ENCODE results near the gene STON1.
"Not testable (repeated sequence)": the region's sequence is repeated elsewhere in the genome, so short reads cannot be mapped to it uniquely, and the experiment has no call there.

The STON1 gene

GRCh38 chr2:48508461-48509124 lies 21.4 kb upstream of the STON1 start:
- no peaks in the 10 kb centered on the region for H3K9me3 ChIP-seq (ENCODE audit: control insufficient read depth in 1 of 2, low read length in 2 of 2)
- H3K4me3 ChIP-seq (ENCODE audit: low read depth in 1 of 2, low read length in 2 of 2) = no peak overlapping the region
- H3K9ac ChIP-seq (ENCODE audit: low read depth in 1 of 2, low read length in 2 of 2) = peak overlapping the region in 1 of 2 donors; percentile 25
- H3K27me3 ChIP-seq (ENCODE audit: control insufficient read depth in 1 of 2, insufficient read depth in 2 of 2, low read length in 2 of 2) = no peaks in the 10 kb centered on the region
- peaks cover 8 to 9% of the 10 kb centered on the region in 2 donors for H3K4me1 ChIP-seq (ENCODE audit: control insufficient read depth in 1 of 2, insufficient read depth in 2 of 2, low read length in 2 of 2)
- H3K27ac ChIP-seq (ENCODE audit: low read depth, low read length) = no peak overlapping the region
- peaks cover 15 to 43% of the 10 kb centered on the region in 2 donors for H3K36me3 ChIP-seq (ENCODE audit: control insufficient read depth in 1 of 2, insufficient read depth in 2 of 2, low read length in 2 of 2)

GRCh38 chr2:48510329-48510728 lies 19.6 kb upstream of the STON1 start:
- peaks cover 15 to 43% of the 10 kb centered on the region in 2 donors for H3K36me3 ChIP-seq (ENCODE audit: control insufficient read depth in 1 of 2, insufficient read depth in 2 of 2, low read length in 2 of 2)
- H3K27ac ChIP-seq (ENCODE audit: low read depth, low read length) = no peak overlapping the region

GRCh38 chr2:48511849-48512470 lies 18.0 kb upstream of the STON1 start:
- Histone ChIP-seq H3K4me3 (ENCODE audit: low read depth in 1 of 2, low read length in 2 of 2) (no peak overlapping the region), H3K36me3 (ENCODE audit: control insufficient read depth in 1 of 2, insufficient read depth in 2 of 2, low read length in 2 of 2) (peaks cover 21 to 50% of the 10 kb centered on the region in 2 donors), H3K27ac (ENCODE audit: low read depth, low read length) (no peak overlapping the region), H3K4me1 (ENCODE audit: control insufficient read depth in 1 of 2, insufficient read depth in 2 of 2, low read length in 2 of 2) (peaks cover 8 to 9% of the 10 kb centered on the region in 2 donors), H3K27me3 (ENCODE audit: control insufficient read depth in 1 of 2, insufficient read depth in 2 of 2, low read length in 2 of 2) (no peaks in the 10 kb centered on the region), H3K9ac (ENCODE audit: low read depth in 1 of 2, low read length in 2 of 2) (no peak overlapping the region), H3K9me3 (ENCODE audit: control insufficient read depth in 1 of 2, low read length in 2 of 2) (no peaks in the 10 kb centered on the region)

More at GRCh38 chr2:48510329-48510728, 19.6 kb upstream of the STON1 start:
- H3K9me3 ChIP-seq (ENCODE audit: control insufficient read depth in 1 of 2, low read length in 2 of 2) = no peaks in the 10 kb centered on the region
- H3K4me3 ChIP-seq (ENCODE audit: low read depth in 1 of 2, low read length in 2 of 2) = no peak overlapping the region
- no peak overlapping the region for H3K9ac ChIP-seq (ENCODE audit: low read depth in 1 of 2, low read length in 2 of 2)
- no peaks in the 10 kb centered on the region for H3K27me3 ChIP-seq (ENCODE audit: control insufficient read depth in 1 of 2, insufficient read depth in 2 of 2, low read length in 2 of 2)
- H3K4me1 ChIP-seq (ENCODE audit: control insufficient read depth in 1 of 2, insufficient read depth in 2 of 2, low read length in 2 of 2) = peaks cover 8 to 9% of the 10 kb centered on the region in 2 donors

- Histone ChIP-seq H3K9ac (ENCODE audit: low read depth in 1 of 2, low read length in 2 of 2) (no peak overlapping the region), H3K4me3 (ENCODE audit: low read depth in 1 of 2, low read length in 2 of 2) (no peak overlapping the region), H3K36me3 (ENCODE audit: control insufficient read depth in 1 of 2, insufficient read depth in 2 of 2, low read length in 2 of 2) (peaks cover 21 to 50% of the 10 kb centered on the region in 2 donors), H3K4me1 (ENCODE audit: control insufficient read depth in 1 of 2, insufficient read depth in 2 of 2, low read length in 2 of 2) (peaks cover 8 to 9% of the 10 kb centered on the region in 2 donors), H3K27me3 (ENCODE audit: control insufficient read depth in 1 of 2, insufficient read depth in 2 of 2, low read length in 2 of 2) (no peaks in the 10 kb centered on the region), H3K27ac (ENCODE audit: low read depth, low read length) (no peak overlapping the region), H3K9me3 (ENCODE audit: control insufficient read depth in 1 of 2, low read length in 2 of 2) (no peaks in the 10 kb centered on the region)
Measured at GRCh38 chr2:48512571-48512970, 17.4 kb upstream of the STON1 start.

- H3K36me3 ChIP-seq (ENCODE audit: control insufficient read depth in 1 of 2, insufficient read depth in 2 of 2, low read length in 2 of 2) = peaks cover 21 to 55% of the 10 kb centered on the region in 2 donors
- H3K9me3 ChIP-seq (ENCODE audit: control insufficient read depth in 1 of 2, low read length in 2 of 2) = no peaks in the 10 kb centered on the region
- H3K4me1 ChIP-seq (ENCODE audit: control insufficient read depth in 1 of 2, insufficient read depth in 2 of 2, low read length in 2 of 2) = no peaks in the 10 kb centered on the region
- H3K9ac ChIP-seq (ENCODE audit: low read depth in 1 of 2, low read length in 2 of 2) = no peak overlapping the region
- H3K27ac ChIP-seq (ENCODE audit: low read depth, low read length) = no peak overlapping the region
- H3K27me3 ChIP-seq (ENCODE audit: control insufficient read depth in 1 of 2, insufficient read depth in 2 of 2, low read length in 2 of 2) = no peaks in the 10 kb centered on the region
- H3K4me3 ChIP-seq (ENCODE audit: low read depth in 1 of 2, low read length in 2 of 2) = no peak overlapping the region
Measured at GRCh38 chr2:48514348-48515003, 15.5 kb upstream of the STON1 start.

- H3K9ac ChIP-seq (ENCODE audit: low read depth in 1 of 2, low read length in 2 of 2) = no peak overlapping the region
- peaks cover 18 to 48% of the 10 kb centered on the region in 2 donors for H3K36me3 ChIP-seq (ENCODE audit: control insufficient read depth in 1 of 2, insufficient read depth in 2 of 2, low read length in 2 of 2)
- H3K9me3 ChIP-seq (ENCODE audit: control insufficient read depth in 1 of 2, low read length in 2 of 2) = no peaks in the 10 kb centered on the region
- H3K4me1 ChIP-seq (ENCODE audit: control insufficient read depth in 1 of 2, insufficient read depth in 2 of 2, low read length in 2 of 2) = no peaks in the 10 kb centered on the region
- no peaks in the 10 kb centered on the region for H3K27me3 ChIP-seq (ENCODE audit: control insufficient read depth in 1 of 2, insufficient read depth in 2 of 2, low read length in 2 of 2)
- H3K27ac ChIP-seq (ENCODE audit: low read depth, low read length) = no peak overlapping the region
- no peak overlapping the region for H3K4me3 ChIP-seq (ENCODE audit: low read depth in 1 of 2, low read length in 2 of 2)
Measured at GRCh38 chr2:48515513-48515985, 14.4 kb upstream of the STON1 start.

- Histone ChIP-seq H3K36me3 (ENCODE audit: control insufficient read depth in 1 of 2, insufficient read depth in 2 of 2, low read length in 2 of 2) (peaks cover 6 to 38% of the 10 kb centered on the region in 2 donors), H3K9me3 (ENCODE audit: control insufficient read depth in 1 of 2, low read length in 2 of 2) (no peaks in the 10 kb centered on the region), H3K4me1 (ENCODE audit: control insufficient read depth in 1 of 2, insufficient read depth in 2 of 2, low read length in 2 of 2) (no peaks in the 10 kb centered on the region), H3K27me3 (ENCODE audit: control insufficient read depth in 1 of 2, insufficient read depth in 2 of 2, low read length in 2 of 2) (no peaks in the 10 kb centered on the region), H3K4me3 (ENCODE audit: low read depth in 1 of 2, low read length in 2 of 2) (no peak overlapping the region), H3K9ac (ENCODE audit: low read depth in 1 of 2, low read length in 2 of 2) (no peak overlapping the region), H3K27ac (ENCODE audit: low read depth, low read length) (no peak overlapping the region)
Measured at GRCh38 chr2:48519593-48519992, 10.4 kb upstream of the STON1 start.

- not testable (repeated sequence) for H3K4me3 ChIP-seq (ENCODE audit: low read depth in 1 of 2, low read length in 2 of 2); H3K27ac ChIP-seq (ENCODE audit: low read depth, low read length); H3K4me1 ChIP-seq (ENCODE audit: control insufficient read depth in 1 of 2, insufficient read depth in 2 of 2, low read length in 2 of 2); H3K9ac ChIP-seq (ENCODE audit: low read depth in 1 of 2, low read length in 2 of 2); H3K27me3 ChIP-seq (ENCODE audit: control insufficient read depth in 1 of 2, insufficient read depth in 2 of 2, low read length in 2 of 2); H3K36me3 ChIP-seq (ENCODE audit: control insufficient read depth in 1 of 2, insufficient read depth in 2 of 2, low read length in 2 of 2); H3K9me3 ChIP-seq (ENCODE audit: control insufficient read depth in 1 of 2, low read length in 2 of 2)
Measured at GRCh38 chr2:48524756-48525155, 5.2 kb upstream of the STON1 start.

GRCh38 chr2:48525269-48525943 lies 4.5 kb upstream of the STON1 start:
- H3K36me3 ChIP-seq (ENCODE audit: control insufficient read depth in 1 of 2, insufficient read depth in 2 of 2, low read length in 2 of 2) = peaks cover 0 to 6% of the 10 kb centered on the region in 2 donors
- H3K4me3 ChIP-seq (ENCODE audit: low read depth in 1 of 2, low read length in 2 of 2) = no peak overlapping the region
- no peaks in the 10 kb centered on the region for H3K9me3 ChIP-seq (ENCODE audit: control insufficient read depth in 1 of 2, low read length in 2 of 2)
- peaks cover 0 to 1% of the 10 kb centered on the region in 2 donors for H3K27me3 ChIP-seq (ENCODE audit: control insufficient read depth in 1 of 2, insufficient read depth in 2 of 2, low read length in 2 of 2)
- peaks cover under 1 to 4% of the 10 kb centered on the region in 2 donors for H3K4me1 ChIP-seq (ENCODE audit: control insufficient read depth in 1 of 2, insufficient read depth in 2 of 2, low read length in 2 of 2)
- peak overlapping the region; percentile 56 for H3K27ac ChIP-seq (ENCODE audit: low read depth, low read length)
- H3K9ac ChIP-seq (ENCODE audit: low read depth in 1 of 2, low read length in 2 of 2) = no peak overlapping the region
